Gastrocnemius medialis (tissue), 4 donors: ENCODE results near the gene CDKN2AIPNL.
"Not testable (repeated sequence)": the region's sequence is repeated elsewhere in the genome, so short reads cannot be mapped to it uniquely, and the experiment has no call there.

ENCODE experiments used
- POLR2A ChIP-seq, 2 donors: fragments of 450-650 bp; IDR thresholded peaks; one replicate each; pipeline ENCODE4 v1.6.1; 2017; ENCODE audit warnings: antibody characterized with exemption in 2 of 2, mild to moderate bottlenecking in 2 of 2, moderate library complexity in 2 of 2
- TF ChIP-seq, protein P1 (sequence below), 5 experiments: fragments of 450-650 bp in 3 of 5; fragments of 200-600 bp in 2 of 5; sonication (generic) in 2 of 5; IDR thresholded peaks in 4 of 5; conservative IDR thresholded peaks in 1 of 5; 1 replicate in 4 of 5; 2 replicates in 1 of 5; pipeline ENCODE4 v1.5.1; 2016 to 2019; ENCODE audit warnings: antibody characterized with exemption in 5 of 5, mild to moderate bottlenecking in 3 of 5, moderate library complexity in 3 of 5

DNA sequence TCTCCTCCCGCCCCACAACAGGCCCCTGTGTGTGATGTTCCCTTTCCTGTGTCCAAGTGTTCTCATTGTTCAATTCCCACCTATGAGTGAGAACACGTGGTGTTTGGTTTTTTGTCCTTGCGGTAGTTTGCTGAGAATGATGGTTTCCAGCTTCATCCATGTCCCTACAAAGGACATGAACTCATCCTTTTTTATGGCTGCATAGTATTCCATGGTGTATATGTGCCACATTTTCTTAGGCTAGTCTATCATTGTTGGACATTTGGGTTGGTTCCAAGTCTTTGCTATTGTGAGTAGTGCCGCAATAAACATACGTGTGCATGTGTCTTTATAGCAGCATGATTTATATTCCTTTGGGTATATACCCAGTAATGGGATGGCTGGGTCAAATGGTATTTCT is 38.0 kb downstream of the CDKN2AIPNL start:
- TF ChIP-seq, protein P1, sequence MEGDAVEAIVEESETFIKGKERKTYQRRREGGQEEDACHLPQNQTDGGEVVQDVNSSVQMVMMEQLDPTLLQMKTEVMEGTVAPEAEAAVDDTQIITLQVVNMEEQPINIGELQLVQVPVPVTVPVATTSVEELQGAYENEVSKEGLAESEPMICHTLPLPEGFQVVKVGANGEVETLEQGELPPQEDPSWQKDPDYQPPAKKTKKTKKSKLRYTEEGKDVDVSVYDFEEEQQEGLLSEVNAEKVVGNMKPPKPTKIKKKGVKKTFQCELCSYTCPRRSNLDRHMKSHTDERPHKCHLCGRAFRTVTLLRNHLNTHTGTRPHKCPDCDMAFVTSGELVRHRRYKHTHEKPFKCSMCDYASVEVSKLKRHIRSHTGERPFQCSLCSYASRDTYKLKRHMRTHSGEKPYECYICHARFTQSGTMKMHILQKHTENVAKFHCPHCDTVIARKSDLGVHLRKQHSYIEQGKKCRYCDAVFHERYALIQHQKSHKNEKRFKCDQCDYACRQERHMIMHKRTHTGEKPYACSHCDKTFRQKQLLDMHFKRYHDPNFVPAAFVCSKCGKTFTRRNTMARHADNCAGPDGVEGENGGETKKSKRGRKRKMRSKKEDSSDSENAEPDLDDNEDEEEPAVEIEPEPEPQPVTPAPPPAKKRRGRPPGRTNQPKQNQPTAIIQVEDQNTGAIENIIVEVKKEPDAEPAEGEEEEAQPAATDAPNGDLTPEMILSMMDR (IDR thresholded peaks at IDR 0.05 in 4 of 5, conservative IDR thresholded peaks at IDR 0.05 in 1 of 5) = not testable (repeated sequence)
- not testable (repeated sequence) for TF ChIP-seq POLR2A (IDR thresholded peaks at IDR 0.05)
